KMS-11 (cell line): ENCODE results near the gene WAPL.

Experiments
- H2AFZ ChIP-seq: fragments of 200-600 bp; sonication (generic); 2 replicates; pipeline ENCODE4 v1.6.1; 2016; ENCODE audit warnings: antibody characterized with exemption, mixed run types, low read depth
- H3K27ac ChIP-seq: fragments of 200-600 bp; sonication (generic); 2 replicates; pipeline ENCODE4 v1.6.1; 2016; ENCODE audit warnings: mild to moderate bottlenecking, mixed run types
- H3K27me3 ChIP-seq: fragments of 200-600 bp; sonication (generic); 2 replicates; pipeline ENCODE4 v1.6.1; 2017; ENCODE audit warnings: mild to moderate bottlenecking, low read depth, mixed run types, moderate library complexity; ENCODE audit not compliant: insufficient read depth
- H3K36me3 ChIP-seq: fragments of 200-600 bp; sonication (generic); 2 replicates; pipeline ENCODE4 v1.6.1; 2017; ENCODE audit warnings: mild to moderate bottlenecking, mixed run types; ENCODE audit not compliant: insufficient read depth
- H3K4me1 ChIP-seq: fragments of 200-600 bp; sonication (generic); 2 replicates; pipeline ENCODE4 v1.6.1; 2016; ENCODE audit warnings: mild to moderate bottlenecking, low read depth, mixed run types; ENCODE audit not compliant: poor library complexity, severe bottlenecking
- H3K4me2 ChIP-seq: fragments of 200-600 bp; sonication (generic); 2 replicates; pipeline ENCODE4 v1.7.0; 2016; ENCODE audit warnings: mild to moderate bottlenecking, mixed run types
- H3K4me3 ChIP-seq: fragments of 200-600 bp; sonication (generic); IDR thresholded peaks from 2 replicates; pipeline ENCODE4 v1.6.1; 2017; ENCODE audit warnings: low read depth, low read length, mixed read lengths; ENCODE audit not compliant: insufficient read depth
- H3K79me2 ChIP-seq: fragments of 200-600 bp; sonication (generic); 2 replicates; pipeline ENCODE4 v1.6.1; 2016; ENCODE audit warnings: low read depth, mixed run types; ENCODE audit not compliant: insufficient read depth
- H3K9ac ChIP-seq: fragments of 200-600 bp; sonication (generic); 2 replicates; pipeline ENCODE4 v1.6.1; 2016; ENCODE audit warnings: mild to moderate bottlenecking, mixed run types
- H4K20me1 ChIP-seq: fragments of 200-600 bp; sonication (generic); 2 replicates; pipeline ENCODE4 v1.6.1; 2016; ENCODE audit warnings: mild to moderate bottlenecking, mixed run types; ENCODE audit not compliant: insufficient read depth
- CTCF ChIP-seq: fragments of 200-600 bp; sonication (generic); conservative IDR thresholded peaks from 2 replicates; pipeline ENCODE4 v1.6.1; 2017; ENCODE audit warnings: low read depth, mild to moderate bottlenecking, antibody characterized with exemption, low read length, moderate library complexity, mixed read lengths

WAPL gene

GRCh38 chr10:86434656-86435055, 86.9 kb downstream of the WAPL start:
- peaks cover 3% of the 10 kb centered on the region for H3K4me1 ChIP-seq
- no peak overlapping the region for H2AFZ ChIP-seq
- no peak overlapping the region for H3K4me3 ChIP-seq
- H3K27me3 ChIP-seq: no peaks in the 10 kb centered on the region
- no peaks in the 10 kb centered on the region for H4K20me1 ChIP-seq
- no peak overlapping the region for H3K9ac ChIP-seq
- H3K27ac ChIP-seq: no peak overlapping the region
- H3K4me2 ChIP-seq: no peak overlapping the region
- H3K79me2 ChIP-seq: no peaks in the 10 kb centered on the region
- no peak for TF ChIP-seq CTCF
- H3K36me3 ChIP-seq: peaks cover 4% of the 10 kb centered on the region; the same call in 1 of the 2 replicates

GRCh38 chr10:86423739-86424138, 97.9 kb downstream of the WAPL start:
- Histone ChIP-seq H2AFZ (no peak overlapping the region), H4K20me1 (no peaks in the 10 kb centered on the region), H3K4me3 (no peak overlapping the region), H3K9ac (no peak overlapping the region), H3K27ac (no peak overlapping the region), H3K4me2 (no peak overlapping the region), H3K36me3 (no peaks in the 10 kb centered on the region), H3K4me1 (no peaks in the 10 kb centered on the region), H3K27me3 (no peaks in the 10 kb centered on the region), H3K79me2 (no peaks in the 10 kb centered on the region)
- no peak for TF ChIP-seq CTCF

- Histone ChIP-seq H3K36me3 (no peaks in the 10 kb centered on the region), H3K79me2 (no peaks in the 10 kb centered on the region), H3K27me3 (no peaks in the 10 kb centered on the region), H2AFZ (no peak overlapping the region), H3K4me1 (no peaks in the 10 kb centered on the region), H3K4me2 (no peak overlapping the region), H4K20me1 (no peaks in the 10 kb centered on the region), H3K9ac (no peak overlapping the region), H3K4me3 (no peak overlapping the region), H3K27ac (no peak overlapping the region)
- TF ChIP-seq CTCF: no peak
Observed at GRCh38 chr10:86419101-86419500, 102.5 kb downstream of the WAPL start.

GRCh38 chr10:86415583-86415982, 106.0 kb downstream of the WAPL start:
- Histone ChIP-seq H3K9ac (no peak overlapping the region), H3K27me3 (no peaks in the 10 kb centered on the region), H3K27ac (no peak overlapping the region), H4K20me1 (no peaks in the 10 kb centered on the region), H3K79me2 (no peaks in the 10 kb centered on the region), H3K4me3 (no peak overlapping the region), H2AFZ (no peak overlapping the region), H3K4me2 (no peak overlapping the region), H3K4me1 (no peaks in the 10 kb centered on the region), H3K36me3 (no peaks in the 10 kb centered on the region)
- TF ChIP-seq CTCF: no peak
